GM12874 (cell line): ENCODE data around the gene PIH1D1.

Experiments used
- CTCF ChIP-seq: IDR thresholded peaks from 2 replicates; pipeline ENCODE4 v1.5.1; 2011; ENCODE audit warnings: low read depth, mild to moderate bottlenecking, control low read depth, low read length, moderate library complexity; ENCODE audit not compliant: insufficient read depth

Gene PIH1D1

GRCh38 chr19:49451430-49452181 lies at the start of gene PIH1D1:
PIH1D1 (minus strand) TSS chr19:49451814; CDS start chr19:49451574, 240 bp downstream.
- no peak for TF ChIP-seq CTCF

- no peak for TF ChIP-seq CTCF
Observed at GRCh38 chr19:49499030-49499670, 47.5 kb upstream of the PIH1D1 start.

GRCh38 chr19:49498475-49498874 lies 46.9 kb upstream of the PIH1D1 start:
- TF ChIP-seq CTCF, result no peak

- no peak for TF ChIP-seq CTCF
Observed at GRCh38 chr19:49497789-49498103, 46.1 kb upstream of the PIH1D1 start.

- no peak for TF ChIP-seq CTCF
Observed at GRCh38 chr19:49497047-49497788, 45.6 kb upstream of the PIH1D1 start.

- no peak for TF ChIP-seq CTCF
Observed at GRCh38 chr19:49496574-49497008, 45.0 kb upstream of the PIH1D1 start.
